ENCODE measurements around the gene TESK2. TPM values are rescaled to one million over a fixed set of nuclear protein-coding genes. Genes with fewer than 3 reads are reported as not detected.
A peak's percentile ranks its signal among the peaks of the same experiment; 100 is the strongest.

TESK2 gene
- total RNA-seq, 1 experiment from 2014 or later = 13.8 TPM

GRCh38 chr1:45488666-45489377 is 2.1 kb downstream of the TESK2 start:
- no peaks in the 10 kb centered on the region for H3K79me2 ChIP-seq (ENCODE audit: low read depth)
- no peaks in the 10 kb centered on the region; the same call in 1 of the 2 replicates for H3F3A ChIP-seq (ENCODE audit: insufficient read depth, low read depth)
- H3K36me3 ChIP-seq (ENCODE audit: low read depth) = no peaks in the 10 kb centered on the region
- no peaks in the 10 kb centered on the region for H3K9me2 ChIP-seq (ENCODE audit: insufficient read depth)
- POLR2A ChIA-PET (ENCODE audit: unreplicated experiment) = no interaction called here
- peak overlapping the region; percentile 88 for H3K4me2 ChIP-seq
- no peak for DNase-seq
- no TSS peak for BruUV-seq (replicated peaks)
- TF ChIP-seq EZH2 (IDR thresholded peaks at IDR 0.05; ENCODE audit: low read depth) (no peak), CTCF (conservative IDR thresholded peaks at IDR 0.05) (no peak)
- no peak overlapping the region for H3K4me3 ChIP-seq
- CTCF ChIA-PET = interaction anchor here (0.6 kb wide), 1 partner anchor 759 kb away, joined by 3 read pairs; the partner anchor contains the start of gene RAD54L
- H2AFZ ChIP-seq = no peak overlapping the region
- intact Hi-C loops (cut with micrococcal nuclease; ENCODE audit: unreplicated experiment) = loop anchor here (5.0 kb wide), 1 partner anchor 652 kb away; no protein-coding TSS in a partner anchor
- no peaks in the 10 kb centered on the region for H3K9me3 ChIP-seq (ENCODE audit: insufficient read depth, low read depth)
- H3K4me1 ChIP-seq (replicated peaks; ENCODE audit: insufficient read depth) = peaks cover 16% of the 10 kb centered on the region
- no peaks in the 10 kb centered on the region for H3K27me3 ChIP-seq (ENCODE audit: insufficient read depth, low read depth)
- H4K20me1 ChIP-seq (ENCODE audit: insufficient read depth) = no peaks in the 10 kb centered on the region
- H3K27ac ChIP-seq = no peak overlapping the region

DNA sequence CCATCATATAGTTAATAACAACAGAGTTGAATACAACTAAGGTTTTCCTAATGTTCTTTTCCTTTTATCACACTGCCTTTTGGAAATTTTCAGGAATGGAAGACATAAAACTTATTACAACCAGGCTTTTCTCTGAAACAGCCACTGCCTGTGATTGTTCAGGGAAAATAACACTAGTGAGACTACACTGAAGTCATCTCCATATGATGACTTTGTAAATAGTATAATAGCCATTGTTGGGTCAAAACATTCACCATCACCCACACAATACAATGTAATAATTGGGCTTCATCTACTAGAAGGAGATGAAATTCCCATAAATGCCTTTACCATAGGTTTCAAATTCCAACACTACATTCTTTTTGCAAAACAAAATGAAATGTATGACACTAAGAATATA is 5.0 kb downstream of the TESK2 start:
- intact Hi-C loops (cut with micrococcal nuclease; ENCODE audit: unreplicated experiment) = loop anchor here (5.0 kb wide), 1 partner anchor 649 kb away; no protein-coding TSS in a partner anchor
- Histone ChIP-seq H3K27ac (no peak overlapping the region), H3K27me3 (ENCODE audit: insufficient read depth, low read depth) (no peaks in the 10 kb centered on the region), H3K4me3 (no peak overlapping the region), H3K79me2 (ENCODE audit: low read depth) (no peaks in the 10 kb centered on the region), H3K9me3 (ENCODE audit: insufficient read depth, low read depth) (no peaks in the 10 kb centered on the region), H3K9me2 (ENCODE audit: insufficient read depth) (no peaks in the 10 kb centered on the region), H3K4me2 (no peak overlapping the region), H3F3A (ENCODE audit: insufficient read depth, low read depth) (peaks cover 5% of the 10 kb centered on the region; the same call in 1 of the 2 replicates), H3K36me3 (ENCODE audit: low read depth) (no peaks in the 10 kb centered on the region), H3K4me1 (replicated peaks; ENCODE audit: insufficient read depth) (peaks cover 8% of the 10 kb centered on the region), H4K20me1 (ENCODE audit: insufficient read depth) (no peaks in the 10 kb centered on the region; the same call in 1 of the 2 replicates), H2AFZ (no peak overlapping the region)
- TF ChIP-seq CTCF (conservative IDR thresholded peaks at IDR 0.05) = no peak
- TF ChIP-seq EZH2 (IDR thresholded peaks at IDR 0.05; ENCODE audit: low read depth) = no peak
- POLR2A ChIA-PET (ENCODE audit: unreplicated experiment) = interaction anchor here (0.6 kb wide), 1 partner anchor 666 kb away, joined by 4 read pairs; no protein-coding TSS in a partner anchor
- no peak for DNase-seq
- BruUV-seq (replicated peaks) = no TSS peak
- CTCF ChIA-PET = interaction anchor here (0.7 kb wide), 1 partner anchor 179 kb away, joined by 13 read pairs; no protein-coding TSS in a partner anchor

DNA sequence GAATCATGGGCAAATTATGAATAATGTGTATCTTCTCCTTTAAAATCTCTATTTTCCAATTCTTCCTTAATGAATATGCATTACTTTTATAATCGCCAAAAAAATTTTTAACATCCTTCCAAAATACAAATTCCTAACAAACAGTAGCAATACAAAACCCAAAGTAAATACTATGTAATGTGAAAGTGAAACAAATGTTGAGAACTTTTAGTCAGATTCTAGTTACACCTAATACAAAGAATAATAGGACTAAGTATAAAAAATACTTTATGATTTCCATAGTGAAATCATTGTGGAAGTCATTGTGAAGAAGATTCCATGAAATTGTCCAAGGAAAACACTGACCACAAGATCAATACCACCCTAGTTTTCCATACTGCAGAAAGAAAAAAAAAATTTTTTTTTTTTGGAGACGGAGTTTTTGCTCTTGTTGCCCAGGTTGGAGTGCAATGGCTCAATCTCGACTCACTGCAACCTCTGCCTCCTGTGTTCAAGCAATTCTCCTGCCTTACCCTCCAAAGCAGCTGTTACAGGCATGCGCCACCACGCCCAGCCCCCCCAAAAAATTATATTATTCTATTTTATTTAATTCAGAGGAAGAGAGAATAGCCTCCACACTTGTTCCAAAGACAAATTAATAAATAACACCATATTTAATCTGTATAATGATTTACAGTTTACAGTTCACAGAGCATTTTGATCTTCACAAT is 11.8 kb downstream of the TESK2 start:
- H3K9me3 ChIP-seq (ENCODE audit: insufficient read depth, low read depth) = no peaks in the 10 kb centered on the region
- no peaks in the 10 kb centered on the region for H3K36me3 ChIP-seq (ENCODE audit: low read depth)
- no peak overlapping the region for H3K4me3 ChIP-seq
- no peaks in the 10 kb centered on the region for H3K9me2 ChIP-seq (ENCODE audit: insufficient read depth)
- intact Hi-C loops (cut with micrococcal nuclease; ENCODE audit: unreplicated experiment) = no loop called here
- TF ChIP-seq EZH2 (IDR thresholded peaks at IDR 0.05; ENCODE audit: low read depth) (no peak), CTCF (conservative IDR thresholded peaks at IDR 0.05) (no peak)
- H3K4me1 ChIP-seq (replicated peaks; ENCODE audit: insufficient read depth) = no peaks in the 10 kb centered on the region
- ChIA-PET POLR2A (ENCODE audit: unreplicated experiment) (no interaction called here), CTCF (no interaction called here)
- no peaks in the 10 kb centered on the region; the same call in 1 of the 2 replicates for H4K20me1 ChIP-seq (ENCODE audit: insufficient read depth)
- H3K27me3 ChIP-seq (ENCODE audit: insufficient read depth, low read depth) = no peaks in the 10 kb centered on the region
- no TSS peak for BruUV-seq (replicated peaks)
- H3K79me2 ChIP-seq (ENCODE audit: low read depth) = no peaks in the 10 kb centered on the region
- H3K4me2 ChIP-seq = no peak overlapping the region
- H3K27ac ChIP-seq = no peak overlapping the region
- peaks cover 5% of the 10 kb centered on the region; the same call in 1 of the 2 replicates for H3F3A ChIP-seq (ENCODE audit: insufficient read depth, low read depth)
- H2AFZ ChIP-seq = no peak overlapping the region
- DNase-seq = no peak

Data from PC-9 (cell line).